Upper lobe of left lung (tissue), 4 donors: ENCODE data around the gene CTNNA1.

Experiments
- POLR2A ChIP-seq, 4 donors: fragments of 450-650 bp; IDR thresholded peaks; one replicate each; pipeline ENCODE4 v1.5.1; 2016 to 2017; ENCODE audit warnings: antibody characterized with exemption in 4 of 4, mild to moderate bottlenecking in 2 of 4
- TF ChIP-seq, protein P1 (sequence below), 6 experiments: fragments of 450-650 bp in 4 of 6; fragments of 200-600 bp in 2 of 6; sonication (generic) in 2 of 6; IDR thresholded peaks; one replicate each; pipeline ENCODE4 v1.5.1; 2016 to 2019; ENCODE audit warnings: antibody characterized with exemption in 6 of 6

DNA sequence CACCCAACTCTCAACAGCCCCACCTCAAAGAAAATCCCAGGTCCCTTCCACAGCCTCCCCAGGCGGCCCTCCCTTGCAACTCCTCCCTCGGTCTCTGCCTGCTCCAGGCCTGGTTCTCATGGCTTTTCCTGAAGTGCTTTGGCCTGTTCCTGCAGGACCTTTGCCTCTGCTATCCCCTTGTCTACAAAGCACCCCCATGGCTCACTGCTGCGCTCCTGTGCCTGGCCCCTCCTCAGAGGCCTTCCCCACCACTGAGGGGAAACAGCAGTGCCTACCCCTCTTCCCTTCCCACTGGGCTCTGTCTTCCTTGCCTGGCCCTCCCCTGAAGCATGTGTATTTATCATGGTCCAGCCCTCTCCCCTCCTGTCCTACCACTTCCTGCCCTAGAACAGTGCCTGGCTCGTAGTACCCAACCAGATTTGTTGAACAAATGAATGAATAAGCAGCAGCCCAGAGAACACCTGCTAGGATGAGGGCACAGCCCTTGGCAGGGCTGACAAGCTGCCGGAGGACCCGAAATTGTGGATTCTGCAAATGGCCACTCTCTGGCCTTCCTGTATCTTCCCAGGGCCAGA is 190.5 kb downstream of the CTNNA1 start:
- no peak for TF ChIP-seq POLR2A (IDR thresholded peaks at IDR 0.05)
- TF ChIP-seq, protein P1, sequence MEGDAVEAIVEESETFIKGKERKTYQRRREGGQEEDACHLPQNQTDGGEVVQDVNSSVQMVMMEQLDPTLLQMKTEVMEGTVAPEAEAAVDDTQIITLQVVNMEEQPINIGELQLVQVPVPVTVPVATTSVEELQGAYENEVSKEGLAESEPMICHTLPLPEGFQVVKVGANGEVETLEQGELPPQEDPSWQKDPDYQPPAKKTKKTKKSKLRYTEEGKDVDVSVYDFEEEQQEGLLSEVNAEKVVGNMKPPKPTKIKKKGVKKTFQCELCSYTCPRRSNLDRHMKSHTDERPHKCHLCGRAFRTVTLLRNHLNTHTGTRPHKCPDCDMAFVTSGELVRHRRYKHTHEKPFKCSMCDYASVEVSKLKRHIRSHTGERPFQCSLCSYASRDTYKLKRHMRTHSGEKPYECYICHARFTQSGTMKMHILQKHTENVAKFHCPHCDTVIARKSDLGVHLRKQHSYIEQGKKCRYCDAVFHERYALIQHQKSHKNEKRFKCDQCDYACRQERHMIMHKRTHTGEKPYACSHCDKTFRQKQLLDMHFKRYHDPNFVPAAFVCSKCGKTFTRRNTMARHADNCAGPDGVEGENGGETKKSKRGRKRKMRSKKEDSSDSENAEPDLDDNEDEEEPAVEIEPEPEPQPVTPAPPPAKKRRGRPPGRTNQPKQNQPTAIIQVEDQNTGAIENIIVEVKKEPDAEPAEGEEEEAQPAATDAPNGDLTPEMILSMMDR (IDR thresholded peaks at IDR 0.05), result no peak
